Stimulated activated CD4-positive, alpha-beta T cell treated with anti-CD3 and anti-CD28 coated beads, TNF-alpha, amount 100 ng/mL, for 24 hours (primary cell): Measurements from ENCODE around the gene PCARE.
"Not testable (repeated sequence)": the region's sequence is repeated elsewhere in the genome, so short reads cannot be mapped to it uniquely, and the experiment has no call there.

Source experiments
- DNase-seq, 3 experiments: peaks; one replicate each; pipeline ENCODE4 v3.0.0-alpha.2; 2020; ENCODE audit warnings: low read depth in 3 of 3

PCARE gene

DNA sequence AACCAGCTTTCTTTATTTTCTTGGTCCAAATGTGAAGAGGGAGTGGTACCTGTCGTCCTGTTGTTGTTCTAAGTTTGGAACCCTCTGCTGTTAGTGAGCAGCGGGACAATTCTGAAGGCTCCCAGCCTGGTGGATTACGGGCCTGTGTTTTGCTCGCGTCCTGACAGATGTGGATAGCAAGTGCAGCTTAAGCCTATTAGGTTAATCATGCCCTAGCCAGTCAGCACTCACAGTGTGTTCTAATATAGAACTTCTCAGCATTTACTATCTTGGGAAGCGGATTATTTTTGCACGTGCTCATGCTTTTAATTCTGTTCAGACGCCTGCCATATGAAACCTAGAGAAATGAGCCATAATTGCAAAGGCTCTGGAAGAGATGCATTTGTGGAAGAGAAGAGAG, at the start of gene PCARE:
PCARE (minus strand) TSS at position 113 of the 400 bp plus-strand sequence. CDS start 262 bp downstream, outside the sequence.
- DNase-seq, result no peak

DNA sequence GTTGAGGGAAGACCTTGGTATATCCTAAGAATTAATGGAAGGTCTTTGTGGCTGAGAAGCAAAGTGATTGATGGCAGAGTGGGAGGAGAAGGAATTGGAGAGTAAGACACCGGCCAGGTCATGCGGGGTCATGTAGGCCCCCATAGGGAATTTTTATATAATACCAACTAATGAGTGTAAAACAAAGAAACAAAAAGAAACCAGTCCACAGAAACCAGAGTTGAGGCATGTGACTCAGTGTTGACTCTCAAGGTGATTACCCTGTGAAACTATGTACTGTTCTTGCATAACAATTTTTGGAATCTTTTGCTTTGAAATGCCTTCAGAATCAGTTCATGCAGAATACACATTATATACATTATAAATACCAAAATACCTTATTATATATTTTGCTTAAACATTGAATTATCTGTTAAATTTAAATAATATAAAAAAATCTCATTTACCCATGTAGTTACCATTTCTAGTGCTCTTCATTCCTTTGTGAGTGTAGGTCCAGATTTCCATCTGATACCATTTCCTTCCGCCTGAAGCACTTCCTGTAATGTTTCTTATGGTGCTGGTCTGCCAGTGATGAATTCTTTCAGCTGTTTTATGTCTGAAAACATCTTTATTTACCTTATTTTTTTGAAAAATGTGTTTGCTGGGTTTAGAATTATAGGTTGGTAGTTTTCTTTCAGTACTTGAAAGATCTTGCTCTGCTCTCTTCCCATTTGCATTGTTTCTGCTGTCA, 49.5 kb upstream of the PCARE start:
- no peak for DNase-seq

DNA sequence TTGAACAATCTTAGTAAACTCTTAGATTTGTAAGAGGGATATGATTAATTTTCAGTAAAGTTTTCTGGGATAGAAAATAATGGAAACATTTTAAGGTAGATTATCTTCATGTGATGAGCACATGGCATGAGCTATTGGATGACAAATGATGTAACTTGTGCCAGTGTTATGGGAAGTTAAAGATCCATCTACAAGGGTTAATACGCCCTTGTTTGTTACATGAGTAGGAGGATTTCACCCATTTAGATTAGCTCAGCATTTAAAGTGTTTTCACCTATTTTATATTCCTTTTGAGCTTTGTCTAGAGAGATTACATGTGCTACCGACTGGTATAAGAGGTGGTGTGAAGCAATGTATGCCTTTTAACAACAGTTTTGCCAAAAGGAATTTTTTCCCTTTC, 46.5 kb upstream of the PCARE start:
- DNase-seq, result no peak

DNA sequence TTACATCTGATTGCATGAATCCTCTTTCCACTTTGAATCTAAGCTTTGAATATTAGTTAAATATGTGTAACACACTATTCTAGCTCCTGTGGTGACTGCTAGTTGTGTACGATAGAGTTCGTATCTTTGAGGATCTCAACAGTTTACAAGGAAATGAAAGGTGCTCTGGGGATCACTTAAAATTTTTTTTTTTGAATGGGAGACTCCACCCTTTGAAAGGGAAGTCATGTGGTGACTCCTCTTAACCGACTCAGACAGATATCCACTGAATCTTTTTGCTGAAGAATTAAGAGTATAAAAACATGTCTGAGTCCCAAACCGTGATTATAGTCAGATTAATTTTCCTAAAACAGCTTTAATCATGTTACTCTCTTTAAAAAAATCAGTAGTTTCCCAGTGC, 44.9 kb upstream of the PCARE start:
- DNase-seq, result no peak

DNA sequence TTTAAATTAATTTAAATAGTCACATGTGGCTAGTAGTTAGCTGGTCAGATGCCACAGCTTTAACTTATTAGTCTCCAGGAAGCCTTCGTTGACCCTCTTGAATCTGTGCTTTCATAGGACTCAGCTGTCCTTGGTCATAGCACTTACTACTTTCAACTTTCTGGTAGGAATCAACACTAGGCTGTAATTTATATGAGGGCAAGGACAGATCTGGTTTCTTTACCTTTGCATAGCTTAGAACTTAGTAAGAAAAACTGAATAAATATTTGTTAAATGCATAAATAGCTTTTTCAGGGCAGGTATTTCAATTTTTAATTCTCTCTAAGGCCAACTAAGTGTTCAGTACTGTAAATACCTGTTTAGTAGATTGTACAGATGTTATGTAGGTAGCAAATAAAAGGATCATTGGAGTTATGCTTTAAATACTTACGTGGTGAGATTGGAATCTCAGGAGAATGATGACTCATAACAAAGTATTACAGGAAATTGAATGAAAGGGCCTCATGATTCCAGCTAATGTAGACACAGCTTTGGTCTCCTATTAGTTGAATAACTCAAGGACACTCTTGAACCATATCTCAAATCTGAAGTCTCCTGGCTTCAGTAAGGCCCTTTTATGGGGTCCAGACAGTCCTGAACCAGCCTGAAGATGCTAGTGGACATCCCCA, 43.4 kb upstream of the PCARE start:
- DNase-seq, result no peak

DNA sequence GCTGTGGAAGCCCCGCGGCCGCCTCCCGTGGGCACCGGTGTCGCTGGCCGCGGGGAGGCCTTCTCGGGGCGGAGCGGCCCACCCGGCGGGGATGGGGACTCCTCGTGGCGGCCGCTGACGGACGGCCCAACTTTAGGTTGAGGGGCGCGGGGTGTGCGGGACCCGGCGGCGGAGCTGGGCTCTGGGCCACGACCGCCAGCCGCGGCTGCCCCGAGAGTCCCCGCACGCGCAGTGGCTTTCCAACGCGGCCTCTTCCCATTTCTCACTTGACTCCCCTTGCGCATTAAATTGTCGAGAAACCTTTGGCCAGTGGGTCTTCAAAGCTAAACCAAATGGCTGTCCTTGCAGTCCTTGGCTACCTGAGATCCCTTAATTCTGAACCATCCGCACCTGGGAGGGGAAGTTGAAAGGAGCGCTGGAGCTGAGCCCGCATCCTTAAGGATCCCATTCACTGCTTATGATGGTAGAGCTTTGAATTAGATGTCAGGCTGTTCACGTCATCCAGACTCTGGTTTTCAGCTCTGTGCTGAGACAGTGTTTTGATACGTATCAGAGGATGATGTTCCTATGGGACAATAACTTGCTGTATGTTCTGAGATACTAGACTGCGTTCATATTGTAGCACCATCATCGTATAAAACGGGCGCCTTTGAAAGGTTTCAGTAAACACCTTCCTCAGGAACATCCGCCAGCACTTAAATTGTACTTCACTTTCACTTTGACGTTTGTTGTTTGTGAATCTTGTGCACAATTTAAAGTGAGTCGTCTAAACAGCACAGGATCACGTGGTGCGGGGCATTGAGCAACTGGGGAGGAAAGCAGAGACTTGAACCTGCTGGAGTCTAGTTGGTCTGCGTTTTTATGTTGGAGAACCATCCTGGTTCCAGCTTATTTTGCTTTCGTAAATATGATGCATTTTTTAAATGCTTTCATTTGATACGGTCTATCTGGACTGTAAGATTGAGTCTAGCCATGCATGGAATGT, 41.8 kb upstream of the PCARE start:
- peak; percentile 31 to 50 (median 44) for DNase-seq

DNA sequence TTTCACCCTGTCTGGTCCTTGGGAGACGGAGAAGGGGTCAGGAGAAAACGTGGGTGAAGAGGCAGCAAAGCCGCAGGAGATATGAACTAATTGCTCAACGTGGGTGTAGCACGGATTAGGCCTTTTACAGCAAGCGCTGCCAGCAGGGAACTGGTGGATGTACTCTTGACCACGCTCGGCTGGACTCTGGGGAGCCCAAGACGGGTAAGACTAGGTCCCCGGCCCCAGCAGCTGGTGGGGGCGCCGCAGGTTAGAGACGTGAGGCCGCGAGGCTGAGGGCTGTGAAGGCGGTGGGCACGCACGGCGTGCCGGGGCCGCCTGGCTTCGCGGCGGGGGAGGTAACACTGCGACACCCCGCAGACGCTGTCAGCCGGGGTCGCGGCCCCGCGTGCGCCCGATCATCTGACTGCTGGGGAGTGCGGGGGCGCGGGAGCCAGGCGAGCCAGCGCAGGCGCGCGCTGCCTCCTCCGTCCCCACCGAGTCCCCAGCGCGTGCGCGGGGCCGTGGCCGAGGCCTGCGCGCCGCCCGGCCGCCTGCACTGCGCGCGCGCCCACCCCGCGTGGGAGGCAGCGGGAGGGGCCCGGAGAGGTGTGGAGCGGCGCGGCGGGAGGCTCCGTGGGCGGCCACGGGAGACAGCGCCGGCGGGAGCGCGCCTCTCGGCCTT, 40.8 kb upstream of the PCARE start, which contains the start of gene CLIP4:
CLIP4 (plus strand) TSS at position 470 of the 664 bp plus-strand sequence. CDS start 5,974 bp downstream, outside the sequence.
- peak; percentile 40 to 62 (median 52) for DNase-seq

DNA sequence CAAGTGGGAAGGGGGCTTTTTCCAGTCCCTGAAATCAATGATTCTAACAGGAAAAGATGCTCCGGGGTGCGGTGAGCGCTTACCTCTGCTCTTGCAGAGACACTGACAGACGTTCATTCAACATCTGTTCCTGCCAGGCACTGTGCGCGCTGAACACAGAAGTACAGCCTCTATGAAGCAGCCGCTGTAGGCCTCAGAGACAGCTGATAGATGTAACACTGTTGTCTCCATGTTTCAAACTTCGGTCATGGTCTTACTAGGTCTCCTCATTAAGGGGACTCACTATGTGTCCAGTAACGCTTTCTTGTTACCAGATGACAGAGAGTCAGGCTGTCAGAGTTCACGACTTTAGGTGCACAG, 40.2 kb upstream of the PCARE start:
- DNase-seq, result no peak

DNA sequence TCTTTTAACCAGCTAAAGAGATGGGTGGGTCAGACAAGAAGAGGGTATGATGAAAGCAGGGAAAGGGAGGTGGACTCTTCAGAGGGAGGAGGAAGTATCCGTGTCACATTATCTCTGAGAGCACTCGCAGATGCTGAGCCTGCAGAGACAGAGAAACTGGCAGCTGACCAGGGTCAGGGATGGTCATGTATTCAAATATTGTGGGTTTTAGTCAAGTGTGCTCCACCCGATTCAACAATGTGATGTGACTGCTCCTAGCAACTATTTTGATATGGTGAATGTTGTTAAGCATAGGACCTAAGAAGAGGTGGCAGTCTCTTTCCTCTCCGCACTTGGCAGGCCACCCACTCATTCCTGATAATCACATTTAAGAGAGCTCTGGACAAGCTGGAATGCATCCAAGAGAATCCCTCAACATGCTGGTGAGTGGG, 39.6 kb upstream of the PCARE start:
- DNase-seq, result no peak

DNA sequence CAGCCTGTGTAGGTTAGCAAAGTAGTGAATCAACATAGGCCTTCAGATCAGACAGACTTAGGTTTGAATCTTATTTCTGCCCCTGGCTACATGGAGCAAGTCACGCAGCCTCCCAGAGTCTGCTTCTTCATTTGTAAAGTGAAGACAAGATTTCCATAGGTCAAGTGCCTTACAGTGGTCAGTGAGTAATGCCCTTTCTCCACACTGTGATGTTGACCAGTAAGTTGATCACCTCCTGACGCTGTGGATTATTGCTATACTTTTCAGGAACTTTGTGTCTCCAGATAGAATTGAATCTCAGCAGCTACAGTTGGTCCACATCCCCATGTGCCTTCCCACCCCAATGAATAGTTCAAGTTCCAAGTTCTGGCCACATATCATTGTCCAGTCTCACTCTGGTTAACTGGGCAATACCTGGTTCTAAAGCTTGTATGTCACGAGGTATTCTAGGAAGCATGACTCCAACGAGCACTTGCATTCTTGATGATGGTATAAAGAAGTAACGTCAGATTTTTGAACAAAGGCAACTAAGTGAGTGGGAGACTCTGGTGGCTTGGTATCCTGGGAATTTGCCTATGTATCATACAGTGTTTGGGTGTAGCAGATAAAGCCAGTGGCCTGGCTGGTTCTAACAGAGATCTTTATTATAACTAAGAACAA, 38.8 kb upstream of the PCARE start:
- DNase-seq, result no peak

DNA sequence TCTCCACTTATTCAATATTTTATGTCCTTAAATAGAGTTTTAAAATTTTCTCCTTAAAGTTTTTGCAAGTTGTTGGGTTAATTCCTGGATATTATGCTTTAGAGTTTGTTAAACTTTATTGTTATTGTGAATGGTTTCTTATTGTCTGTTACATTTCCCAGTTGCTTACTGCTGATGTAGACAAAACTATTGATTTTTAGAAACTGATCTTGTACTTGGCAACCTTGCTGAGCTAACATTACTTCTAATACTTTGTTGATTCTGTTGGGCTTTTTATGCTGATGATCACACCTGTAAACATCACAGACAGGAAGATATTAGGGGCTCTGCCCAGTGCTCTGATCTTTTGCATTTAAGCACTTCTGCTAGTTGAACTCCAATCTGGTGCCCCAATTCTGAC, 38.1 kb upstream of the PCARE start:
- DNase-seq, result no peak

DNA sequence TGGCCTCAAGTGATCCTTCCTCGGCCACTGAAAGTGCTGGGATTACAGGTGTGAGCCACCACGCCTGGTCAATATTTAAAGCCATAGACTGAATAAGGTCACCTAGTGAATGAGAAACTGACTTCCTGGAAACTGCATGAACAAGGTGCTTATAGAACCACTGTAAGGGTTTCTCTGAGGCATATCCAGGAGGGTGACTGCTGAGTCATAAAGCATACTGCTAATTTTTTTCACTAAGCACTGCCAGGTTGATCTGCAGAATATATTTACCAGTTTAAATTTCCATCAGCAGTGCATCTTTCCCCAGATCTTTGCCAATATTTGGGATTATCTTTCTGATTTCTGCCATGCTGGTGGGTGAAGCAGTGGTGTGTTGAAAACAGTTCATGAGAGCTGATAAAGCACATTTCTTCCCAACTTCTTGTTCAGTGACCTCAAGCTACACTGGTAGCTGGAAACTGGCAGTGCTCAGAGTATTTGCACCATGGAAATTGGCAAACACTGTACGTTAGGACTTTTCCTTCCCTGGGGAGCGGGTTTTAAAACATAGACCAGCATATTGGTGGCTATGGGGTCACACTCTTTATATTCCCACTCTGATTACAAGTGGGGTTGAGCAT, 36.7 kb upstream of the PCARE start:
- no peak for DNase-seq

DNA sequence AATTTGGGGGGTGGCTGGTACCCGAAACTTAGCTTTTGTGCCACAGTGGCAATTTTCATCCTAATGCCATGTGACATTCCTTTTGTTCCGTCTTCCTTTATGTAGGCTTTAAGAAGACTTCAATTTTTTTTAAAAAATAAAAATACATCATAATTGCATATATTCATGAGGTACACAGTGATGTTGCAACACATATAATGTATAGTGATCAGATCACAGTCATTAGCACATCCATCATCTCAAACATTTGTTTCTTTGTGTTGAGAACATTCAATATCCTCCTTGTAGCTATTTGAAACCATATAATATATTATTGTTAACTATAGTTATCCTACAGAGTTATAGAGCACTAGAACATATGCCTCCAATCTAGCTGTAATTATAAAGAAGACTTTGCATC, 34.9 kb upstream of the PCARE start:
- no peak for DNase-seq

DNA sequence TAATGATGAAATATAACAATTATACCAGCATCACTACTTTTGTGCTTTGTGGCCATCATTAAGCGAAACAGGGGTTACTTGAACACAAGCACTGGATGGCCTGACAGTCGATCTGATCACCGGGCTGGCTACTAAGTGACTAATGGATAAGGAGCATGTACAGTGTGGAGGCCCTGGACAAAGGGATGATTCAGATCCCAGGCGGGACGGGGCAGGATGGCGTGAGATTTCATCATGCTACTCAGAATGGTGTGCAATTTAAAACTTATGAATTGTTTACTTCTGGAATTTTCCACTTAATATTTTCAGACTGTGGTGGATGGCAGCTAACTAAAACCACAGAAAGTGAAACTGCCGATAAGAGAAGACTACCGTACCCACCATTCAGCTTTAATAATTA, 33.9 kb upstream of the PCARE start:
- no peak for DNase-seq

DNA sequence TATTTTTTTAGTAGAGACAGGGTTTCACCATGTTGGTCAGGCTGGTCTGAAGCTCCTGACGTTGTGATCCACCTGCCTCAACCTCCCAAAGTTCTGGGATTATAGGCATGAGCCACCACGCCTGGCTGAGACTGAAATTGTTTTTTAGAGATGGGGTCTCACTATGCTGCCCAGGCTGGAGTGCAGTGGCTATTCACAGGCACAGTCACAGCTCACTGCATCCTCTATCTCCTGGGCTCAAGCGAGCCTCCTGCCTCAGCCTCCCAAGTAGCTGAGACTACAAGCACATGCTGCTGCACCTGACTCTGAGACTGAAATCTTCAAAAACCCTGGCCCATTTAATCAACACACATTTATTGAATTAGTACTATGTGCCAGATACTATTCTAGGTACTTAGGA, 33.2 kb upstream of the PCARE start:
- DNase-seq, result not testable (repeated sequence)

DNA sequence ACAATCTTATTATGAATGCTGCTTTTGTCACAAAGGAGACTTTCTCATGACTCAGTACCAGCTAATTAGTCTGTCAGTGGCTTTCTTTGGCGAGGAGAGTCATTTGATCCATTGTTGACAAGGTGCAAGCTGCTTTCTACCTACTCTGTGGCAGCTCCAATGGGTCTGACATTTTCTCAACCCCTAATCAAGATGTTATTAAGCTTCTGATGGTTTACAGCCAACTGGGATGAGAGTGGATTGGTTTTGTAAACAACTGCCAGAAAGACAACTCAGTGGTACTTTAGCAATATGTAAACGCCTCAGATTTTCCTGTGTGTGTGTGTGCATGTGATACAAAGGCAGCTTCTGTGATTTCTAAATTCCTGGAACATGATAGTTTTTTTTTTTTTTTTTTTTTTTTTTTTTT, 32.7 kb upstream of the PCARE start:
- no peak for DNase-seq

DNA sequence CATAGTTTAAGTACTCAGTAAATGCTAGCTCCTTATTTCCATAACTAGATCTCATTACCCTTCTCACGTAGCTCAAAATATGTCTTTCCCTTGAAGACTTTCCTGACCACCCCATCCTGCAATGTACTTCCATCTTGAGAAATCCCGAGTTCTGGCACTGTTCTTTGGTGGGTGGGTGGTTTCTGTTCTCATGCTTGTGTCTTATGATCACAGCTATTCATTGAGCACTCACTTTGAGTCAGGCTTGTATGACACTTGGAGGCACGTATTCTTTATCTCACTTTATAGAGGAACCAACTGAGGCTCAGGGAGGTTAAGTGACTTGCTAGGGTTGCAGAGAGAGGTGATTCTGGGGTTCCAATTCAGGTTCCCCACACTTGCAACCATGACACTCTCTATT, 31.9 kb upstream of the PCARE start:
- DNase-seq, result no peak

DNA sequence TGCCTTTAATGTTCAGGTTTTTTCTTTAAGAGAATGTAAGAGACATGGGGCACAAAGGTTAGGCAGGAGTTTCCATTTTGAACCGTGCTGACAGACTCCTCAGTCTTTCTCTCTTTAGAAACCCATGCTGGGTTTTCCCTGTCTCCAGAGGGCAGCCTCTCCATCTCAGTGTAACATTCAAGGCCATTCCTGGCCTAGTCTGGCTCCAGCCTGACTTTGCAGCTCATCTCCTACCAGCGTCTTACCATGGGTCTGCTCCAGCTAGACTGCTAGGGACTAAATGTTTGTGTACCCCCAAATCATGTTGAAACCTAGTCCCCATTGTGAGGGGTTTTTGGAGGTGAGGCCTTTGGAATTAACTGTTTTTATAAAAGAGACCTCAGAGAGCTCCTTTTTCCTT, 31.1 kb upstream of the PCARE start:
- DNase-seq, result no peak

DNA sequence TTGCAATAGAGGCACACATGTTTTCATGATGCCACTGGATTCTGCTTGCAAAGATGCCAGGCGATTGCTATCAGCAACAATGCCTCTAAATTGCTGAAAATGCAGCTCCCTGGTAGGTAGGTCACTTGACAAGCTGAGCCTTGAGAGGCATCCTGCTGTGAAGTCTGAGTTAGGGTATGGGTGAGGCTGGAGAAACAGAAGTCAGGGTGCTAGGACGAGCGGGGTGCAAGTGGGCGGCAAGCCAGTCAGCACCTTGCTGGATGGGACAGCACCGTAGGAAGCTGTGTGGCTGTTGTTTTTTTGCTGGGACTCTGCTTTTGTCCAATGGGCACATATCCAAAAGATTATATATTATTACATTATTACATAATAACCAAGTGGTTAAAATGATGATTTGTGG, 30.4 kb upstream of the PCARE start:
- no peak for DNase-seq

DNA sequence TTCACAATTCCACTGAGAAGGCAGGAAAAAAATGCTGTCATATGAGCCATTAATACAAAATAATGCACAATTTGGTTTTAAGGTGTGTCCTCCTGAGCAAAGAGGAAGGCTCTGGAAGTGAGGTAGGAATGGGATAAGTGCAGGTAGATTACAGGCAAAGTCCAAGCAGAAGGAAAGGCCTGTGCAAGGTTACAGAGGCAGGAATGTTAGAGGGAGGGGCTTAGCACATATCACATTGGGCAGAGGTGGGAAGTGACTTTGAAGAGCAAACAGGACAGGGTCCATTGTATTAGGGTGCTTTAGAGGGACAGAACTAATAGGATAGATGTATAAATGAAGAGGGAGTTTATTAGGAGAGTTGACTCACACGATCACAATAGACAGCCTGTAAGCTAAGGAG, 26.2 kb upstream of the PCARE start:
- DNase-seq, result no peak

DNA sequence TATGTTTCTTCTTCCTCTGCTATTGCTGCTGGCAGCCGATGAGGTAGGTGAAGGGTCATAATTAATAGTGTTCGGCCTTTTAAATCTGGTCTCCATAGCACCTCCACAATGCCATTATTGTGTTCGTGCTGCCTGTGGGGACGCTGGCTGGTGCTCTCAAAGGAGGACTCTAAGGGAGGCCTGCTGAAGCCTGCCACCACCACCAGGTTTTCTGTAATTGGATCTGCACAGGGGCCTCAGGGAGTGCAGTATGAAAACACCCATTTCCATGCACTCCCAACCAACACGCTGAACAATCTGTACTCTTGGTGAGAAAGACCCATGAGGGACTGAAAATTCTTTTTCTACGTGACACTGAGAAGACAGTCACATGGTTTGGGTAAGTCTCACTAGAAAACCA, 23.2 kb upstream of the PCARE start:
- no peak for DNase-seq
